ENCODE data around the gene C11orf71.

Gene C11orf71

DNA sequence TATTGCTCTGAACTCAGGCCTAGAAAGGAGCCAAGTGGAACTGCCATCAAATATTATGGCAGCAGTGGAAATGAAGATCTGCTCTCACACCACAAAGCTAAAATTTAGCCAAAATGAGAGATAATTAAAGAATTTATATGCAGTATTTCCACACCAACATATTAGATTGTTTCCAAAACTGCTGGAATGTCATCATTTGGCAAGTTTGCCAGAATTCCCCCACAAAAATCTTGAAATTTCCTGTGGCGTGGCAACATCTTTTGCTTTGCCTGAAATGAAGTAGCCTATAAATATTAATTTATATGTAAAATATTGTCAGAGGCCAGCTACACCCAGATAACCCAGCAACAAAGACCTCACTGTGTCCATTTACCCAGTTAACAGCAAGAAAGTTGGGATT, 13.8 kb downstream of the C11orf71 start:
- Histone ChIP-seq H3K27me3 (ENCODE audit: insufficient read depth, low read depth, severe bottlenecking) (no peaks in the 10 kb centered on the region), H3K36me3 (no peaks in the 10 kb centered on the region), H3K4me3 (ENCODE audit: low read depth, low read length) (no peak overlapping the region), H3K9me3 (ENCODE audit: severe bottlenecking) (peaks cover 3% of the 10 kb centered on the region), H3K27ac (no peak overlapping the region)
- TF ChIP-seq, protein P1, sequence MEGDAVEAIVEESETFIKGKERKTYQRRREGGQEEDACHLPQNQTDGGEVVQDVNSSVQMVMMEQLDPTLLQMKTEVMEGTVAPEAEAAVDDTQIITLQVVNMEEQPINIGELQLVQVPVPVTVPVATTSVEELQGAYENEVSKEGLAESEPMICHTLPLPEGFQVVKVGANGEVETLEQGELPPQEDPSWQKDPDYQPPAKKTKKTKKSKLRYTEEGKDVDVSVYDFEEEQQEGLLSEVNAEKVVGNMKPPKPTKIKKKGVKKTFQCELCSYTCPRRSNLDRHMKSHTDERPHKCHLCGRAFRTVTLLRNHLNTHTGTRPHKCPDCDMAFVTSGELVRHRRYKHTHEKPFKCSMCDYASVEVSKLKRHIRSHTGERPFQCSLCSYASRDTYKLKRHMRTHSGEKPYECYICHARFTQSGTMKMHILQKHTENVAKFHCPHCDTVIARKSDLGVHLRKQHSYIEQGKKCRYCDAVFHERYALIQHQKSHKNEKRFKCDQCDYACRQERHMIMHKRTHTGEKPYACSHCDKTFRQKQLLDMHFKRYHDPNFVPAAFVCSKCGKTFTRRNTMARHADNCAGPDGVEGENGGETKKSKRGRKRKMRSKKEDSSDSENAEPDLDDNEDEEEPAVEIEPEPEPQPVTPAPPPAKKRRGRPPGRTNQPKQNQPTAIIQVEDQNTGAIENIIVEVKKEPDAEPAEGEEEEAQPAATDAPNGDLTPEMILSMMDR (IDR thresholded peaks at IDR 0.05; ENCODE audit: low read depth, low read length): no peak
- no peak for DNase-seq

- peaks cover 3% of the 10 kb centered on the region for H3K9me3 ChIP-seq (ENCODE audit: severe bottlenecking)
- no peaks in the 10 kb centered on the region for H3K36me3 ChIP-seq
- H3K27ac ChIP-seq: no peak overlapping the region
- H3K27me3 ChIP-seq (ENCODE audit: insufficient read depth, low read depth, severe bottlenecking): no peaks in the 10 kb centered on the region
- TF ChIP-seq, protein P1 (IDR thresholded peaks at IDR 0.05; ENCODE audit: low read depth, low read length): no peak
- no peak for DNase-seq
- H3K4me3 ChIP-seq (ENCODE audit: low read depth, low read length): no peak overlapping the region
These were observed 14.2 kb downstream of the C11orf71 start for GRCh38 chr11:114386131-114386530.

DNA sequence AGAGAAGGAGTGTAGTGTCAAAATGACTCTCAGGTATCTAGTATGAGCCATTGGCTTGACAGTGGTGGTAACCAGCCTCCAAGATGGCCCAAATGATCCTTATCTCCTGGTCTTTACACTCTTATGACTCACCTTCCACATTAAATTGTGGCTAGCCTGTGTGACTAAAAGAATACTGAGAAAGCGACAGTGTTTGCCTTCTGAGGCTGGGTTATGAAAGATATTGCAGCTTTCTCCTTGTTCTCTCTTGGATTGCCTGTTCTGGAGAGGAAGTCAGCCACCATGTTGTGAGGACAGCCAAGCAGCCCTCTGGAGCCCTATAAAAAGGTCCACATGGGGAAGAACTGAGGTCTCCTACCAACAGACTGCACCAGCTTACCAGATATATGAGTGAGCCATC, 15.8 kb downstream of the C11orf71 start:
- DNase-seq: no peak
- no peaks in the 10 kb centered on the region for H3K36me3 ChIP-seq
- no peak overlapping the region for H3K27ac ChIP-seq
- TF ChIP-seq, protein P1 (IDR thresholded peaks at IDR 0.05; ENCODE audit: low read depth, low read length): no peak
- H3K9me3 ChIP-seq (ENCODE audit: severe bottlenecking): peaks cover 3% of the 10 kb centered on the region
- no peak overlapping the region for H3K4me3 ChIP-seq (ENCODE audit: low read depth, low read length)
- H3K27me3 ChIP-seq (ENCODE audit: insufficient read depth, low read depth, severe bottlenecking): no peaks in the 10 kb centered on the region

- Histone ChIP-seq H3K27me3 (ENCODE audit: insufficient read depth, low read depth, severe bottlenecking) (no peaks in the 10 kb centered on the region), H3K27ac (no peak overlapping the region), H3K36me3 (no peaks in the 10 kb centered on the region), H3K9me3 (ENCODE audit: severe bottlenecking) (peaks cover 3% of the 10 kb centered on the region), H3K4me3 (ENCODE audit: low read depth, low read length) (no peak overlapping the region)
- DNase-seq: no peak
- TF ChIP-seq, protein P1 (IDR thresholded peaks at IDR 0.05; ENCODE audit: low read depth, low read length): no peak
These were observed 17.8 kb downstream of the C11orf71 start for GRCh38 chr11:114382509-114382908.

- no peaks in the 10 kb centered on the region for H3K27me3 ChIP-seq (ENCODE audit: insufficient read depth, low read depth, severe bottlenecking)
- TF ChIP-seq, protein P1 (IDR thresholded peaks at IDR 0.05; ENCODE audit: low read depth, low read length): no peak
- no peak for DNase-seq
These were observed 20.8 kb downstream of the C11orf71 start for GRCh38 chr11:114379394-114380069.

More at GRCh38 chr11:114379394-114380069, 20.8 kb downstream of the C11orf71 start:
- Histone ChIP-seq H3K27ac (no peak overlapping the region), H3K9me3 (ENCODE audit: severe bottlenecking) (peaks cover 3% of the 10 kb centered on the region), H3K4me3 (ENCODE audit: low read depth, low read length) (no peak overlapping the region), H3K36me3 (no peaks in the 10 kb centered on the region)
